NB4 (cell line): Measurements from ENCODE around the gene CRYBA4.

Source experiments
- DNase-seq: peaks from one replicate; pipeline ENCODE4 v3.0.0; 2010; ENCODE audit warnings: low read depth
- H3K4me3 ChIP-seq: one replicate; pipeline ENCODE4 v1.5.1; 2011; ENCODE audit warnings: mild to moderate bottlenecking, low read depth, low read length, moderate library complexity
- POLR2A ChIP-seq: IDR thresholded peaks from 2 replicates; pipeline ENCODE4 v1.6.1; 2011; ENCODE audit warnings: mild to moderate bottlenecking; ENCODE audit not compliant: insufficient read length; ENCODE audit errors: extremely low read depth
- TF ChIP-seq, protein P1 (sequence below): IDR thresholded peaks from one replicate; pipeline ENCODE4 v1.5.1; 2012; ENCODE audit warnings: low read depth, low read length

The CRYBA4 gene

DNA sequence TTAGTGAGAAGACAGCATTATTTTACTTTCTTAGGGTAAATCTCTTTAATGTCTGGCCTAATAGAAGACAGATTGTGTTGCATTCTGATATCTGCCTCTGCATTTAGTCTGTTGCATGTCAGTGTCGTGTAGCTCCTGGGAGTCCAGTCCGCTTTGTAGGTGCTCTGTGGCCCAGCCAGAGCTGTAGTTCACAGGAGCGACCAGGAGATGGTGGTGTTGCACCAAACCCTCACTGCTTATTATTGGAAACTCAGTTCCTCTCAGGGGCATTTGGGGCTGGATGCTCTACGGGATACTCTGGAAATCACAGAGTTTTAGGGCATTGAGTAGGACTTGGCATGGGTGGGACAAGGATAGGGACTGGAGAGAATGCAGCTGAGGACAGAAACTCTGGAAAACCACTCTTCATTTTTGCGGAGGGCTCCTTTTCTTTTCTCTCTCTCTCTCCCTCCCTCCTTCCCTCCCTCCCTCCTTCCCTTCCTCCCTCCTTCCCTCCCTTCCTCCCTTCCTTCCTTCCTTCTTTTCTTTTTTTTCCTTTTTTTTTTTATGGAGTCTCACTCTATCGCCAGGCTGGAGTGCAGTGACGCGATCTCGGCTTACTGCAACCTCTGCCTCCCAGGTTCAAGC is 57.4 kb downstream of the CRYBA4 start:
- H3K4me3 ChIP-seq, result no peak overlapping the region
- peak; percentile 75 for DNase-seq
- TF ChIP-seq POLR2A, result no peak
- TF ChIP-seq, protein P1, sequence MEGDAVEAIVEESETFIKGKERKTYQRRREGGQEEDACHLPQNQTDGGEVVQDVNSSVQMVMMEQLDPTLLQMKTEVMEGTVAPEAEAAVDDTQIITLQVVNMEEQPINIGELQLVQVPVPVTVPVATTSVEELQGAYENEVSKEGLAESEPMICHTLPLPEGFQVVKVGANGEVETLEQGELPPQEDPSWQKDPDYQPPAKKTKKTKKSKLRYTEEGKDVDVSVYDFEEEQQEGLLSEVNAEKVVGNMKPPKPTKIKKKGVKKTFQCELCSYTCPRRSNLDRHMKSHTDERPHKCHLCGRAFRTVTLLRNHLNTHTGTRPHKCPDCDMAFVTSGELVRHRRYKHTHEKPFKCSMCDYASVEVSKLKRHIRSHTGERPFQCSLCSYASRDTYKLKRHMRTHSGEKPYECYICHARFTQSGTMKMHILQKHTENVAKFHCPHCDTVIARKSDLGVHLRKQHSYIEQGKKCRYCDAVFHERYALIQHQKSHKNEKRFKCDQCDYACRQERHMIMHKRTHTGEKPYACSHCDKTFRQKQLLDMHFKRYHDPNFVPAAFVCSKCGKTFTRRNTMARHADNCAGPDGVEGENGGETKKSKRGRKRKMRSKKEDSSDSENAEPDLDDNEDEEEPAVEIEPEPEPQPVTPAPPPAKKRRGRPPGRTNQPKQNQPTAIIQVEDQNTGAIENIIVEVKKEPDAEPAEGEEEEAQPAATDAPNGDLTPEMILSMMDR, result peak; percentile 93
